ENCODE data around the gene SLC25A46.
"Not testable (repeated sequence)": the region's sequence is repeated elsewhere in the genome, so short reads cannot be mapped to it uniquely, and the experiment has no call there.

DNA sequence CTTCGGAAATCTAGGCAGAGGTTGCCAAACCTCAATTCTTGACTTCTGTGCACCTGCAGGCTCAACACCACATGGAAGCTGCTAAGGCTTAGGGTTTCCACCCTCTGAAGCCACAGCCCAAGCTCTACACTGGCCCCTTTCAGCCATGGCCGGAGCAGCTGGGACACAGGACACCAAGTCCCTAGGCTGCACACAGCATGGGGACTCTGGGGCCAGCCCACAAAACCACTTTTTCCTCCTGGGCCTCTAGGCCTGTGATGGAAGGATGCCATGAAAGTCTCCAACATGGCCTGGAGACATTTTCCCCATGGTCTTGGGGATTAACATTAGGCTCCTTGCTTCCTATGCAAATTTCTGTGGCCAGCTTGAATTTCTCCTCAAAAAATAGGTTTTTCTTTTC is 7.3 kb upstream of the SLC25A46 start:
- not testable (repeated sequence) for TF ChIP-seq POLR2AphosphoS5 (IDR thresholded peaks at IDR 0.05)
- TF ChIP-seq, protein P1, sequence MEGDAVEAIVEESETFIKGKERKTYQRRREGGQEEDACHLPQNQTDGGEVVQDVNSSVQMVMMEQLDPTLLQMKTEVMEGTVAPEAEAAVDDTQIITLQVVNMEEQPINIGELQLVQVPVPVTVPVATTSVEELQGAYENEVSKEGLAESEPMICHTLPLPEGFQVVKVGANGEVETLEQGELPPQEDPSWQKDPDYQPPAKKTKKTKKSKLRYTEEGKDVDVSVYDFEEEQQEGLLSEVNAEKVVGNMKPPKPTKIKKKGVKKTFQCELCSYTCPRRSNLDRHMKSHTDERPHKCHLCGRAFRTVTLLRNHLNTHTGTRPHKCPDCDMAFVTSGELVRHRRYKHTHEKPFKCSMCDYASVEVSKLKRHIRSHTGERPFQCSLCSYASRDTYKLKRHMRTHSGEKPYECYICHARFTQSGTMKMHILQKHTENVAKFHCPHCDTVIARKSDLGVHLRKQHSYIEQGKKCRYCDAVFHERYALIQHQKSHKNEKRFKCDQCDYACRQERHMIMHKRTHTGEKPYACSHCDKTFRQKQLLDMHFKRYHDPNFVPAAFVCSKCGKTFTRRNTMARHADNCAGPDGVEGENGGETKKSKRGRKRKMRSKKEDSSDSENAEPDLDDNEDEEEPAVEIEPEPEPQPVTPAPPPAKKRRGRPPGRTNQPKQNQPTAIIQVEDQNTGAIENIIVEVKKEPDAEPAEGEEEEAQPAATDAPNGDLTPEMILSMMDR (IDR thresholded peaks at IDR 0.05): not testable (repeated sequence)
